HCT116 (cell line): ENCODE measurements around the gene ABCC5.

Experiments
- CEBPB ChIP-seq: IDR thresholded peaks from 2 replicates; pipeline ENCODE4 v1.6.1; 2012; ENCODE audit warnings: low read depth
- EGR1 ChIP-seq: IDR thresholded peaks from 2 replicates; pipeline ENCODE4 v1.6.1; 2012; ENCODE audit warnings: low read depth
- EZH2 ChIP-seq: fragments of 200-600 bp; sonication (generic); IDR thresholded peaks from 2 replicates; pipeline ENCODE4 v1.6.1; 2017; ENCODE audit warnings: antibody characterized with exemption, mixed run types
- EZH2phosphoT487 ChIP-seq: fragments of 200-600 bp; IDR thresholded peaks from 2 replicates; pipeline ENCODE4 v1.6.1; 2018; ENCODE audit warnings: antibody characterized with exemption, borderline replicate concordance
- POLR2A ChIP-seq: IDR thresholded peaks from 2 replicates; pipeline ENCODE4 v1.7.0; 2011; ENCODE audit warnings: borderline replicate concordance; ENCODE audit not compliant: insufficient read depth, insufficient read length; ENCODE audit errors: extremely low read depth
- POLR2AphosphoS5 ChIP-seq: IDR thresholded peaks from 2 replicates; pipeline ENCODE4 v1.6.1; 2011; ENCODE audit warnings: mild to moderate bottlenecking, low read depth, low read length, moderate library complexity
- RAD21 ChIP-seq: IDR thresholded peaks from 2 replicates; pipeline ENCODE4 v1.6.1; 2012; ENCODE audit warnings: low read depth, mild to moderate bottlenecking
- YY1 ChIP-seq: IDR thresholded peaks from 2 replicates; pipeline ENCODE4 v1.6.1; 2011; ENCODE audit warnings: low read length, low read depth, moderate library complexity, mild to moderate bottlenecking; ENCODE audit not compliant: insufficient replicate concordance; ENCODE audit errors: extremely low read depth
- TF ChIP-seq, protein P1 (sequence below), 3 experiments: fragments of 200-600 bp in 1 of 3; sonication (generic) in 1 of 3; IDR thresholded peaks in 2 of 3; conservative IDR thresholded peaks in 1 of 3; 2 replicates each; pipeline ENCODE4 v1.5.1; 2012 to 2017; ENCODE audit warnings: low read depth in 2 of 3, low read length in 2 of 3, antibody characterized with exemption in 1 of 3, borderline replicate concordance in 1 of 3, control low read depth in 1 of 3, mild to moderate bottlenecking in 1 of 3, mixed read lengths in 1 of 3, mixed run types in 1 of 3, moderate library complexity in 1 of 3; ENCODE audit not compliant: insufficient read depth in 1 of 3

DNA sequence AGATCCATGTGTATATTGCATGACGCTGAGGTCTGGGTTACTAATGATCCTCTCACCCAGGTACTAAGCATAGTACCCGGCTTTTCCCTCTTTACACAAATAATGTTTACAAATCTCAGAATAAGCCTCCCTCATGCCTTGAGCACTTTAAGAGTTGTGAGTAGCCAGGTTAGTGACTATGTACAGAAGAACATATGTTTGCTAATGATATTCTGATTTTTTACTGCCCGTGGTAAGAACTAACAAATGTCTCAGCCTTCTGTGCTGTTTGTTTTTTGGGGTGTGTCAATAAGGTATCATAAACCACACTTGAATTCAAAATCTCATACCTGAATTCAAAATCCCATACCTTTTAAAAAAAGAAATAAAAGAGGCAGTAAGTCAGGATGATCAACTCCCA, 59.5 kb downstream of the ABCC5 start:
- TF ChIP-seq POLR2A (no peak), POLR2AphosphoS5 (no peak), EZH2 (no peak), EZH2phosphoT487 (no peak), YY1 (no peak), CEBPB (no peak), EGR1 (no peak), RAD21 (no peak)
- TF ChIP-seq, protein P1, sequence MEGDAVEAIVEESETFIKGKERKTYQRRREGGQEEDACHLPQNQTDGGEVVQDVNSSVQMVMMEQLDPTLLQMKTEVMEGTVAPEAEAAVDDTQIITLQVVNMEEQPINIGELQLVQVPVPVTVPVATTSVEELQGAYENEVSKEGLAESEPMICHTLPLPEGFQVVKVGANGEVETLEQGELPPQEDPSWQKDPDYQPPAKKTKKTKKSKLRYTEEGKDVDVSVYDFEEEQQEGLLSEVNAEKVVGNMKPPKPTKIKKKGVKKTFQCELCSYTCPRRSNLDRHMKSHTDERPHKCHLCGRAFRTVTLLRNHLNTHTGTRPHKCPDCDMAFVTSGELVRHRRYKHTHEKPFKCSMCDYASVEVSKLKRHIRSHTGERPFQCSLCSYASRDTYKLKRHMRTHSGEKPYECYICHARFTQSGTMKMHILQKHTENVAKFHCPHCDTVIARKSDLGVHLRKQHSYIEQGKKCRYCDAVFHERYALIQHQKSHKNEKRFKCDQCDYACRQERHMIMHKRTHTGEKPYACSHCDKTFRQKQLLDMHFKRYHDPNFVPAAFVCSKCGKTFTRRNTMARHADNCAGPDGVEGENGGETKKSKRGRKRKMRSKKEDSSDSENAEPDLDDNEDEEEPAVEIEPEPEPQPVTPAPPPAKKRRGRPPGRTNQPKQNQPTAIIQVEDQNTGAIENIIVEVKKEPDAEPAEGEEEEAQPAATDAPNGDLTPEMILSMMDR (IDR thresholded peaks at IDR 0.05 in 2 of 3, conservative IDR thresholded peaks at IDR 0.05 in 1 of 3; ENCODE audit: borderline replicate concordance in 1 of 3, insufficient read depth in 1 of 3, low read depth in 2 of 3, low read length in 2 of 3): no peak
